OCI-LY7 (cell line): ENCODE data around the gene MRPL19. TPM values are rescaled to one million over a fixed set of nuclear protein-coding genes. Genes with fewer than 3 reads are reported as not detected.

Experiments
- BruUV-seq: library from RNA; stranded (reverse); fragments of 400-500 nt; replicated peaks from 2 replicates; lab custom pipeline; 2021; lab: Mats Ljungman, UMichigan
- CTCF ChIA-PET: fragments of 300-600 bp; sonication (Branson Sonifier 250); formaldehyde crosslinking; loops from one replicate; lab custom pipeline; 2022; ENCODE audit warnings: antibody characterized with exemption; ENCODE audit not compliant: unreplicated experiment; lab: Charles Lee
- POLR2A ChIA-PET: fragments of 300-600 bp; sonication (Branson Sonifier 250); formaldehyde crosslinking; loops from one replicate; lab custom pipeline; 2022; ENCODE audit warnings: antibody characterized with exemption; lab: Charles Lee
- DNase-seq: peaks from one replicate; pipeline ENCODE4 v3.0.0-alpha.2; 2015; ENCODE audit warnings: low spot score
- H2AFZ ChIP-seq: fragments of 200-600 bp; sonication (generic), shearing (Covaris generic); 2 replicates; pipeline ENCODE4 v1.6.1; 2014; ENCODE audit warnings: mild to moderate bottlenecking, antibody characterized with exemption, low read length, moderate library complexity
- H3K27ac ChIP-seq: fragments of 200-600 bp; sonication (generic); 2 replicates; pipeline ENCODE4 v1.5.1; 2014; ENCODE audit warnings: mixed run types, low read depth, mild to moderate bottlenecking, moderate library complexity, low read length, inconsistent platforms; ENCODE audit not compliant: poor library complexity, severe bottlenecking
- H3K36me3 ChIP-seq: fragments of 200-600 bp; sonication (generic); 2 replicates; pipeline ENCODE4 v1.6.1; 2014; ENCODE audit warnings: mild to moderate bottlenecking, antibody characterized with exemption, low read length, moderate library complexity, mixed read lengths; ENCODE audit not compliant: insufficient read depth
- H3K4me1 ChIP-seq: fragments of 200-600 bp; sonication (generic); 2 replicates; pipeline ENCODE4 v1.5.1; 2014; ENCODE audit warnings: mild to moderate bottlenecking, low read length; ENCODE audit not compliant: insufficient read depth, poor library complexity, severe bottlenecking
- H3K4me2 ChIP-seq: fragments of 200-600 bp; sonication (generic); 2 replicates; pipeline ENCODE4 v1.6.1; 2014; ENCODE audit warnings: mild to moderate bottlenecking, low read length
- H3K4me3 ChIP-seq: fragments of 200-600 bp; sonication (generic); 2 replicates; pipeline ENCODE4 v1.5.1; 2014; ENCODE audit warnings: mild to moderate bottlenecking, low read depth, low read length; ENCODE audit not compliant: poor library complexity, severe bottlenecking
- H3K79me2 ChIP-seq: fragments of 200-600 bp; sonication (generic); 2 replicates; pipeline ENCODE4 v1.6.1; 2016; ENCODE audit warnings: low read depth, mild to moderate bottlenecking, low read length, moderate library complexity, mixed read lengths; ENCODE audit not compliant: insufficient read depth
- H3K9me2 ChIP-seq: fragments of 200-600 bp; sonication (generic); 2 replicates; pipeline ENCODE4 v1.6.1; 2016; ENCODE audit warnings: mild to moderate bottlenecking, low read length, mixed read lengths; ENCODE audit not compliant: insufficient read depth
- H3K9me3 ChIP-seq: fragments of 200-600 bp; sonication (generic); 2 replicates; pipeline ENCODE4 v1.6.1; 2014; ENCODE audit warnings: mild to moderate bottlenecking, mixed run types, low read length, mixed read lengths
- H4K20me1 ChIP-seq: fragments of 200-600 bp; sonication (generic); 2 replicates; pipeline ENCODE4 v1.6.1; 2014; ENCODE audit warnings: mild to moderate bottlenecking, antibody characterized with exemption, low read length, moderate library complexity, mixed read lengths; ENCODE audit not compliant: insufficient read depth
- CTCF ChIP-seq: fragments of 200-600 bp; sonication (generic); conservative IDR thresholded peaks from 2 replicates; pipeline ENCODE4 v1.5.1; 2014; ENCODE audit warnings: mild to moderate bottlenecking, antibody characterized with exemption, low read length, moderate library complexity, mixed read lengths
- EZH2phosphoT487 ChIP-seq: fragments of 200-600 bp; sonication (generic); IDR thresholded peaks from 2 replicates; pipeline ENCODE4 v1.6.1; 2018; ENCODE audit warnings: low read depth, borderline replicate concordance, mild to moderate bottlenecking, mixed run types, antibody characterized with exemption, low read length, moderate library complexity, mixed read lengths
- intact Hi-C: fragments of 100-400 bp; cut with micrococcal nuclease; formaldehyde crosslinking; loops from one replicate; pipeline ENCODE4 v1.10.0; 2022; ENCODE audit not compliant: unreplicated experiment
- total RNA-seq, 2 experiments: library from RNA; depleted of rRNA in 1 of 2; stranded (reverse); fragments of >200 nt in 1 of 2; shearing (Covaris generic) in 1 of 2; gene quantifications; 2 replicates each; pipeline ENCODE4 v1.2.3, GENCODE V29; 2014 to 2022

MRPL19 gene
- total RNA-seq, 2 experiments from 2014 or later = 42.6 to 52.7 TPM

- no peak overlapping the region for H2AFZ ChIP-seq
- ChIA-PET POLR2A (no interaction called here), CTCF (no interaction called here)
- no peaks in the 10 kb centered on the region for H3K79me2 ChIP-seq
- TF ChIP-seq CTCF = no peak
- no peak for TF ChIP-seq EZH2phosphoT487
- H3K36me3 ChIP-seq = no peaks in the 10 kb centered on the region
- intact Hi-C loops = loop anchor here (5.0 to 10.0 kb wide), 2 partner anchors 141 to 544 kb away; no protein-coding TSS in a partner anchor
- H3K27ac ChIP-seq = no peak overlapping the region
- no peaks in the 10 kb centered on the region for H4K20me1 ChIP-seq
- no peaks in the 10 kb centered on the region for H3K9me3 ChIP-seq
- H3K4me3 ChIP-seq = no peak overlapping the region
- no peaks in the 10 kb centered on the region for H3K4me1 ChIP-seq
- no TSS peak for BruUV-seq
- DNase-seq = no peak
- no peak overlapping the region for H3K4me2 ChIP-seq
- no peaks in the 10 kb centered on the region for H3K9me2 ChIP-seq
Observed at GRCh38 chr2:75605770-75606529, 40.6 kb upstream of the MRPL19 start.

- Histone ChIP-seq H4K20me1 (no peaks in the 10 kb centered on the region), H3K9me3 (no peaks in the 10 kb centered on the region), H3K36me3 (no peaks in the 10 kb centered on the region), H3K4me3 (no peak overlapping the region), H3K4me2 (no peak overlapping the region), H3K4me1 (no peaks in the 10 kb centered on the region), H3K27ac (no peak overlapping the region), H2AFZ (no peak overlapping the region), H3K9me2 (no peaks in the 10 kb centered on the region), H3K79me2 (no peaks in the 10 kb centered on the region)
- TF ChIP-seq EZH2phosphoT487 = no peak
- no peak for TF ChIP-seq CTCF
- ChIA-PET POLR2A (interaction anchor here (0.7 kb wide), 1 partner anchor 48 kb away, joined by 3 read pairs; no protein-coding TSS in a partner anchor), CTCF (no interaction called here)
- no peak for DNase-seq
- BruUV-seq = no TSS peak
- intact Hi-C loops = loop anchor here (5.0 to 10.0 kb wide), 2 partner anchors 142 to 545 kb away; no protein-coding TSS in a partner anchor
Observed at GRCh38 chr2:75606761-75607399, 39.7 kb upstream of the MRPL19 start.

GRCh38 chr2:75607400-75607798 is 39.2 kb upstream of the MRPL19 start:
- intact Hi-C loops = loop anchor here (5.0 to 10.0 kb wide), 2 partner anchors 143 to 545 kb away; no protein-coding TSS in a partner anchor
- POLR2A ChIA-PET = no interaction called here
- CTCF ChIA-PET = no interaction called here

More at GRCh38 chr2:75607400-75607798, 39.2 kb upstream of the MRPL19 start:
- no peaks in the 10 kb centered on the region for H3K36me3 ChIP-seq
- H3K27ac ChIP-seq = no peak overlapping the region
- H3K4me1 ChIP-seq = no peaks in the 10 kb centered on the region
- TF ChIP-seq CTCF = no peak
- TF ChIP-seq EZH2phosphoT487 = no peak
- DNase-seq = no peak
- H4K20me1 ChIP-seq = no peaks in the 10 kb centered on the region
- H3K9me2 ChIP-seq = no peaks in the 10 kb centered on the region
- H2AFZ ChIP-seq = no peak overlapping the region
- no peaks in the 10 kb centered on the region for H3K79me2 ChIP-seq
- H3K9me3 ChIP-seq = no peaks in the 10 kb centered on the region
- no peak overlapping the region for H3K4me2 ChIP-seq
- BruUV-seq = no TSS peak
- no peak overlapping the region for H3K4me3 ChIP-seq
